ENCODE data around the gene CEL. TPM values are rescaled to one million over a fixed set of nuclear protein-coding genes. Genes with fewer than 3 reads are reported as not detected.
A peak's percentile ranks its signal among the peaks of the same experiment; 100 is the strongest.
"Not testable (repeated sequence)": the region's sequence is repeated elsewhere in the genome, so short reads cannot be mapped to it uniquely, and the experiment has no call there.

Gene CEL
- total RNA-seq, 1 experiment from 2014 or later: 3.6 TPM

- no peak overlapping the region for H2BK15ac ChIP-seq (ENCODE audit: low read depth, low read length)
- H3T11ph ChIP-seq (ENCODE audit: low read length): no peak overlapping the region
- H3K4ac ChIP-seq (ENCODE audit: low read depth, low read length): no peak overlapping the region
- no peaks in the 10 kb centered on the region for H4K20me1 ChIP-seq (ENCODE audit: control insufficient read depth, insufficient read depth, insufficient read length)
- no peaks in the 10 kb centered on the region for H3K27me3 ChIP-seq (ENCODE audit: insufficient read depth, low read length)
- no peaks in the 10 kb centered on the region; the same call in 1 of the 2 replicates for H3K4me1 ChIP-seq (ENCODE audit: insufficient read depth, low read length)
- no peak overlapping the region for H3K14ac ChIP-seq (ENCODE audit: insufficient read depth, low read length)
- no CpG with 5 or more reads among the region's 7 CpGs for WGBS (ENCODE audit: extremely low coverage, insufficient read length, low lambda C conversion rate)
- no peak overlapping the region for H4K5ac ChIP-seq (ENCODE audit: insufficient read length, low read depth, low read length)
- no peak overlapping the region for H3K27ac ChIP-seq (ENCODE audit: insufficient read length, low read depth, low read length)
- no peak for DNase-seq
- H4K8ac ChIP-seq (replicated peaks; ENCODE audit: insufficient read length, low read depth, low read length): no peak overlapping the region
- H3K18ac ChIP-seq (ENCODE audit: insufficient read length, low read depth, low read length): no peak overlapping the region
- peaks cover 10% of the 10 kb centered on the region for H3K27me3 Mint-ChIP-seq (ENCODE audit: low read depth)
- no peaks in the 10 kb centered on the region for H3K79me2 ChIP-seq (ENCODE audit: insufficient read depth, low read length)
- H3K56ac ChIP-seq (ENCODE audit: insufficient read length, low read depth, low read length): no peak overlapping the region
- H2BK20ac ChIP-seq (ENCODE audit: low read depth, low read length, poor library complexity, severe bottlenecking): no peak overlapping the region
- H2BK120ac ChIP-seq (ENCODE audit: low read depth, low read length, poor library complexity, severe bottlenecking): no peak overlapping the region
- peaks cover 15 to 19% of the 10 kb centered on the region in 2 experiments for H3K4me1 Mint-ChIP-seq
- H2BK12ac ChIP-seq (ENCODE audit: insufficient read length, low read depth, low read length): no peak overlapping the region
- H3K23ac ChIP-seq (ENCODE audit: insufficient read length, low read depth, low read length): no peak overlapping the region
- H3K23me2 ChIP-seq (ENCODE audit: insufficient read length, low read depth, low read length, poor library complexity, severe bottlenecking): no peaks in the 10 kb centered on the region
- H4K91ac ChIP-seq (ENCODE audit: insufficient read length, low read depth, low read length): no peak overlapping the region
- H2BK5ac ChIP-seq (ENCODE audit: insufficient read length, low read length): no peak overlapping the region
- no peaks in the 10 kb centered on the region for H3K9me3 ChIP-seq (ENCODE audit: control insufficient read depth, low read depth, low read length)
- no peak overlapping the region for H3K9ac ChIP-seq (ENCODE audit: extremely low read depth, insufficient read length, low read length)
- H3K79me1 ChIP-seq (ENCODE audit: insufficient read depth, low read depth, low read length, poor library complexity, severe bottlenecking): no peaks in the 10 kb centered on the region
- H2AK5ac ChIP-seq (ENCODE audit: insufficient read length, low read length): no peak overlapping the region
- no peak overlapping the region for H2AFZ ChIP-seq (ENCODE audit: low read length)
- H3K4me3 Mint-ChIP-seq: no peak overlapping the region
- no peaks in the 10 kb centered on the region for H3K9me3 Mint-ChIP-seq
- TF ChIP-seq CTCF (conservative IDR thresholded peaks at IDR 0.05): no peak
- no peak overlapping the region for H3K4me2 ChIP-seq (ENCODE audit: insufficient read depth, insufficient read length, low read length)
- peak overlapping the region in 2 of 3 experiments; percentile 0 to 93; a peak in 2 of 7 replicates for H3K27ac Mint-ChIP-seq
- H3K36me3 Mint-ChIP-seq (ENCODE audit: insufficient read depth in 1 of 3, low read depth in 3 of 3): peaks cover 0 to 2% (median 0%) of the 10 kb centered on the region in 3 experiments; a peak in 2 of 7 replicates
Observed at GRCh38 chr9:133080161-133080560, 18.4 kb downstream of the CEL start.

- not testable (repeated sequence) for H3K9me3 ChIP-seq (ENCODE audit: control insufficient read depth, low read depth, low read length); H4K20me1 ChIP-seq (ENCODE audit: control insufficient read depth, insufficient read depth, insufficient read length); H3T11ph ChIP-seq (ENCODE audit: low read length); H4K91ac ChIP-seq (ENCODE audit: insufficient read length, low read depth, low read length); H4K8ac ChIP-seq (replicated peaks; ENCODE audit: insufficient read length, low read depth, low read length); H3K4me2 ChIP-seq (ENCODE audit: insufficient read depth, insufficient read length, low read length); H3K36me3 Mint-ChIP-seq (ENCODE audit: insufficient read depth in 1 of 3, low read depth in 3 of 3); H3K9ac ChIP-seq (ENCODE audit: extremely low read depth, insufficient read length, low read length); H3K23me2 ChIP-seq (ENCODE audit: insufficient read length, low read depth, low read length, poor library complexity, severe bottlenecking); H3K23ac ChIP-seq (ENCODE audit: insufficient read length, low read depth, low read length); H3K4ac ChIP-seq (ENCODE audit: low read depth, low read length); H2BK5ac ChIP-seq (ENCODE audit: insufficient read length, low read length); H2BK15ac ChIP-seq (ENCODE audit: low read depth, low read length); H2BK120ac ChIP-seq (ENCODE audit: low read depth, low read length, poor library complexity, severe bottlenecking); H3K56ac ChIP-seq (ENCODE audit: insufficient read length, low read depth, low read length); DNase-seq; H3K18ac ChIP-seq (ENCODE audit: insufficient read length, low read depth, low read length); H3K9me3 Mint-ChIP-seq; H2BK12ac ChIP-seq (ENCODE audit: insufficient read length, low read depth, low read length); H3K27ac ChIP-seq (ENCODE audit: insufficient read length, low read depth, low read length); H3K4me3 Mint-ChIP-seq; H2BK20ac ChIP-seq (ENCODE audit: low read depth, low read length, poor library complexity, severe bottlenecking); H3K4me1 ChIP-seq (ENCODE audit: insufficient read depth, low read length); H3K27me3 ChIP-seq (ENCODE audit: insufficient read depth, low read length); H2AFZ ChIP-seq (ENCODE audit: low read length); H4K5ac ChIP-seq (ENCODE audit: insufficient read length, low read depth, low read length); H2AK5ac ChIP-seq (ENCODE audit: insufficient read length, low read length); H3K14ac ChIP-seq (ENCODE audit: insufficient read depth, low read length); H3K79me1 ChIP-seq (ENCODE audit: insufficient read depth, low read depth, low read length, poor library complexity, severe bottlenecking); H3K27ac Mint-ChIP-seq; H3K79me2 ChIP-seq (ENCODE audit: insufficient read depth, low read length)
- Mint-ChIP-seq H3K4me1 (peaks cover 13 to 15% of the 10 kb centered on the region in 2 experiments), H3K27me3 (ENCODE audit: low read depth) (peaks cover 10% of the 10 kb centered on the region)
- WGBS (ENCODE audit: extremely low coverage, insufficient read length, low lambda C conversion rate): no CpG with 5 or more reads among the region's 18 CpGs
Observed at GRCh38 chr9:133080786-133081779, 19.3 kb downstream of the CEL start.
